Cerebellar cortex (tissue), 1 donor: ENCODE results near the gene TRPM3.

Experiments
- DNase-seq: peaks from one replicate; pipeline ENCODE4 v3.0.0-alpha.2; 2015; ENCODE audit warnings: low spot score

Gene TRPM3

GRCh38 chr9:70553707-70554673 is 567.4 kb downstream of the TRPM3 start:
- peak; percentile 49 for DNase-seq

GRCh38 chr9:70552561-70552960 is 568.9 kb downstream of the TRPM3 start:
- DNase-seq, result no peak

GRCh38 chr9:70551801-70552200 is 569.6 kb downstream of the TRPM3 start:
- no peak for DNase-seq

GRCh38 chr9:70551396-70551795 is 570.0 kb downstream of the TRPM3 start:
- DNase-seq, result no peak

- no peak for DNase-seq
Observed at GRCh38 chr9:70549926-70550325, 571.5 kb downstream of the TRPM3 start.

- DNase-seq, result no peak
Observed at GRCh38 chr9:70542311-70542931, 579.0 kb downstream of the TRPM3 start.

- DNase-seq, result no peak
Observed at GRCh38 chr9:70540016-70540415, 581.4 kb downstream of the TRPM3 start.

GRCh38 chr9:70539526-70539925 is 581.9 kb downstream of the TRPM3 start:
- no peak for DNase-seq

- DNase-seq, result peak; percentile 33
Observed at GRCh38 chr9:70539001-70539400, 582.4 kb downstream of the TRPM3 start.

GRCh38 chr9:70537084-70537483 is 584.3 kb downstream of the TRPM3 start:
- DNase-seq, result no peak

- peak; percentile 98 for DNase-seq
Observed at GRCh38 chr9:70535546-70536323, 585.7 kb downstream of the TRPM3 start.

GRCh38 chr9:70534471-70534870 is 587.0 kb downstream of the TRPM3 start:
- DNase-seq, result no peak

- no peak for DNase-seq
Observed at GRCh38 chr9:70534061-70534460, 587.4 kb downstream of the TRPM3 start.

- no peak for DNase-seq
Observed at GRCh38 chr9:70533492-70533891, 587.9 kb downstream of the TRPM3 start.

GRCh38 chr9:70532716-70533115 is 588.7 kb downstream of the TRPM3 start:
- DNase-seq, result no peak

- DNase-seq, result no peak
Observed at GRCh38 chr9:70531311-70531710, 590.1 kb downstream of the TRPM3 start.

GRCh38 chr9:70530716-70531115 is 590.7 kb downstream of the TRPM3 start:
- DNase-seq, result no peak

GRCh38 chr9:70529833-70530232 is 591.6 kb downstream of the TRPM3 start:
- DNase-seq, result no peak

GRCh38 chr9:70529377-70529776 is 592.0 kb downstream of the TRPM3 start:
- no peak for DNase-seq

GRCh38 chr9:70526902-70527301 is 594.5 kb downstream of the TRPM3 start:
- peak; percentile 23 for DNase-seq

GRCh38 chr9:70525519-70525918 is 595.9 kb downstream of the TRPM3 start:
- no peak for DNase-seq

GRCh38 chr9:70519912-70520724 is 601.3 kb downstream of the TRPM3 start:
- DNase-seq, result no peak
